Activated T-helper 17 cell treated with anti-CD3 and anti-CD28 coated beads, Interleukin-2, amount 50 U/mL, for 72 hours (primary cell): ENCODE measurements around the gene TMEM225. TPM values are rescaled to one million over a fixed set of nuclear protein-coding genes. Genes with fewer than 3 reads are reported as not detected.
"Not testable (repeated sequence)": the region's sequence is repeated elsewhere in the genome, so short reads cannot be mapped to it uniquely, and the experiment has no call there.

Experiments used
- ATAC-seq: fragments of 150-1000 bp; cut with Tn5 transposase; replicated peaks from 2 replicates; pipeline ENCODE4 v1.10.0; 2021; ENCODE audit warnings: mild to moderate bottlenecking, moderate library complexity
- H3K27ac Mint-ChIP-seq: one replicate; pipeline ENCODE4 v1.8.0; 2022; ENCODE audit warnings: mixed read lengths
- H3K27me3 Mint-ChIP-seq: one replicate; pipeline ENCODE4 v1.8.0; 2022; ENCODE audit warnings: mixed read lengths
- H3K36me3 Mint-ChIP-seq: one replicate; pipeline ENCODE4 v1.8.0; 2022; ENCODE audit warnings: low read depth, mild to moderate bottlenecking, mixed read lengths
- H3K4me1 Mint-ChIP-seq: one replicate; pipeline ENCODE4 v1.8.0; 2022; ENCODE audit warnings: mixed read lengths
- H3K4me3 Mint-ChIP-seq: one replicate; pipeline ENCODE4 v1.8.0; 2022; ENCODE audit warnings: mild to moderate bottlenecking, mixed read lengths
- H3K9me3 Mint-ChIP-seq: one replicate; pipeline ENCODE4 v1.8.0; 2022; ENCODE audit warnings: mixed read lengths
- total RNA-seq, 2 donors: library from RNA; stranded (reverse); gene quantifications; one replicate each; pipeline ENCODE4 v1.2.3, GENCODE V29; 2022

The TMEM225 gene
- total RNA-seq, result not detected

GRCh38 chr11:123885570-123885969 lies at the start of gene TMEM225:
Gene TMEM225, minus strand, starts transcription at chr11:123885670. Its CDS starts 245 bp downstream, at chr11:123885425.
- Mint-ChIP-seq H3K27me3 (peaks cover 4% of the 10 kb centered on the region), H3K4me3 (no peak within 1 kb of the TSS), H3K27ac (no peak within 1 kb of the TSS), H3K9me3 (no peaks in the 10 kb centered on the region), H3K4me1 (no peaks in the 10 kb centered on the region), H3K36me3 (no peaks in the 10 kb centered on the region)
- no peak for ATAC-seq

- Mint-ChIP-seq H3K9me3 (no peaks in the 10 kb centered on the region), H3K36me3 (no peaks in the 10 kb centered on the region), H3K27me3 (peaks cover 3% of the 10 kb centered on the region), H3K27ac (no peak overlapping the region), H3K4me3 (no peak overlapping the region), H3K4me1 (no peaks in the 10 kb centered on the region)
- no peak for ATAC-seq
These were observed 38.6 kb upstream of the TMEM225 start for GRCh38 chr11:123924027-123924426.

GRCh38 chr11:123920943-123921342 lies 35.5 kb upstream of the TMEM225 start:
- no peaks in the 10 kb centered on the region for H3K27me3 Mint-ChIP-seq
- H3K4me3 Mint-ChIP-seq, result no peak overlapping the region
- no peaks in the 10 kb centered on the region for H3K4me1 Mint-ChIP-seq
- no peaks in the 10 kb centered on the region for H3K36me3 Mint-ChIP-seq
- H3K9me3 Mint-ChIP-seq, result no peaks in the 10 kb centered on the region
- H3K27ac Mint-ChIP-seq, result no peak overlapping the region
- no peak for ATAC-seq

- Mint-ChIP-seq H3K36me3 (no peaks in the 10 kb centered on the region), H3K9me3 (no peaks in the 10 kb centered on the region), H3K27me3 (peaks cover 11% of the 10 kb centered on the region), H3K4me3 (no peak overlapping the region), H3K4me1 (no peaks in the 10 kb centered on the region), H3K27ac (no peak overlapping the region)
- no peak for ATAC-seq
These were observed 20.4 kb upstream of the TMEM225 start for GRCh38 chr11:123905826-123906225.

- Mint-ChIP-seq H3K27ac (no peak overlapping the region), H3K9me3 (no peaks in the 10 kb centered on the region), H3K36me3 (no peaks in the 10 kb centered on the region), H3K27me3 (peaks cover 12% of the 10 kb centered on the region), H3K4me1 (no peaks in the 10 kb centered on the region), H3K4me3 (no peak overlapping the region)
- no peak for ATAC-seq
These were observed 19.5 kb upstream of the TMEM225 start for GRCh38 chr11:123904932-123905331.

GRCh38 chr11:123903932-123904331 lies 18.5 kb upstream of the TMEM225 start:
- no peaks in the 10 kb centered on the region for H3K9me3 Mint-ChIP-seq
- H3K27me3 Mint-ChIP-seq, result peaks cover 9% of the 10 kb centered on the region
- no peak overlapping the region for H3K4me3 Mint-ChIP-seq
- no peak for ATAC-seq
- no peaks in the 10 kb centered on the region for H3K36me3 Mint-ChIP-seq
- H3K4me1 Mint-ChIP-seq, result no peaks in the 10 kb centered on the region
- H3K27ac Mint-ChIP-seq, result no peak overlapping the region

GRCh38 chr11:123901867-123902266 lies 16.4 kb upstream of the TMEM225 start, which contains the start of gene OR8D4:
Gene OR8D4, plus strand, starts transcription at chr11:123902167. Its CDS starts 4,265 bp downstream, at chr11:123906432.
- H3K27ac Mint-ChIP-seq, result no peak within 1 kb of the TSS
- H3K4me3 Mint-ChIP-seq, result no peak within 1 kb of the TSS
- H3K36me3 Mint-ChIP-seq, result no peaks in the 10 kb centered on the region
- no peaks in the 10 kb centered on the region for H3K4me1 Mint-ChIP-seq
- H3K27me3 Mint-ChIP-seq, result peaks cover 6% of the 10 kb centered on the region
- ATAC-seq, result no peak
- no peaks in the 10 kb centered on the region for H3K9me3 Mint-ChIP-seq

GRCh38 chr11:123899792-123900191 lies 14.3 kb upstream of the TMEM225 start:
- Mint-ChIP-seq H3K4me1 (no peaks in the 10 kb centered on the region), H3K36me3 (no peaks in the 10 kb centered on the region), H3K4me3 (no peak overlapping the region), H3K27ac (no peak overlapping the region), H3K9me3 (no peaks in the 10 kb centered on the region), H3K27me3 (peaks cover 8% of the 10 kb centered on the region)
- no peak for ATAC-seq

- ATAC-seq, result no peak
- Mint-ChIP-seq H3K27ac (no peak overlapping the region), H3K4me3 (no peak overlapping the region), H3K4me1 (no peaks in the 10 kb centered on the region), H3K36me3 (no peaks in the 10 kb centered on the region), H3K27me3 (peaks cover 3% of the 10 kb centered on the region), H3K9me3 (no peaks in the 10 kb centered on the region)
These were observed 6.6 kb upstream of the TMEM225 start for GRCh38 chr11:123892031-123892430.

GRCh38 chr11:123880912-123881311 lies 4.6 kb downstream of the TMEM225 start:
- H3K27me3 Mint-ChIP-seq, result peaks cover 10% of the 10 kb centered on the region
- H3K36me3 Mint-ChIP-seq, result no peaks in the 10 kb centered on the region
- no peaks in the 10 kb centered on the region for H3K9me3 Mint-ChIP-seq
- H3K4me3 Mint-ChIP-seq, result no peak overlapping the region
- no peaks in the 10 kb centered on the region for H3K4me1 Mint-ChIP-seq
- H3K27ac Mint-ChIP-seq, result no peak overlapping the region
- ATAC-seq, result no peak

- ATAC-seq, H3K27ac Mint-ChIP-seq, H3K36me3 Mint-ChIP-seq, H3K4me1 Mint-ChIP-seq, H3K4me3 Mint-ChIP-seq, H3K9me3 Mint-ChIP-seq, H3K27me3 Mint-ChIP-seq: not testable (repeated sequence)
These were observed 17.7 kb downstream of the TMEM225 start for GRCh38 chr11:123867795-123868194.

GRCh38 chr11:123865293-123865692 lies 20.2 kb downstream of the TMEM225 start:
- not testable (repeated sequence) for H3K27me3 Mint-ChIP-seq, H3K4me3 Mint-ChIP-seq, H3K36me3 Mint-ChIP-seq, H3K9me3 Mint-ChIP-seq, H3K4me1 Mint-ChIP-seq, H3K27ac Mint-ChIP-seq, ATAC-seq

GRCh38 chr11:123859731-123860130 lies 25.7 kb downstream of the TMEM225 start:
- peaks cover 3% of the 10 kb centered on the region for H3K27me3 Mint-ChIP-seq
- no peak overlapping the region for H3K27ac Mint-ChIP-seq
- no peak overlapping the region for H3K4me3 Mint-ChIP-seq
- no peaks in the 10 kb centered on the region for H3K36me3 Mint-ChIP-seq
- no peak for ATAC-seq
- peaks cover 3% of the 10 kb centered on the region for H3K9me3 Mint-ChIP-seq
- no peaks in the 10 kb centered on the region for H3K4me1 Mint-ChIP-seq

- Mint-ChIP-seq H3K4me3 (no peak overlapping the region), H3K27ac (no peak overlapping the region), H3K36me3 (no peaks in the 10 kb centered on the region), H3K4me1 (no peaks in the 10 kb centered on the region), H3K9me3 (peaks cover 8% of the 10 kb centered on the region), H3K27me3 (peaks cover 14% of the 10 kb centered on the region)
- ATAC-seq, result no peak
These were observed 29.0 kb downstream of the TMEM225 start for GRCh38 chr11:123856444-123856843.

- no peak for ATAC-seq
- Mint-ChIP-seq H3K27ac (no peak overlapping the region), H3K4me3 (no peak overlapping the region)
These were observed 32.4 kb downstream of the TMEM225 start for GRCh38 chr11:123853038-123853437.

GRCh38 chr11:123852321-123852720 lies 33.1 kb downstream of the TMEM225 start:
- no peak overlapping the region for H3K4me3 Mint-ChIP-seq

More at GRCh38 chr11:123853038-123853437, 32.4 kb downstream of the TMEM225 start:
- peaks cover 24% of the 10 kb centered on the region for H3K27me3 Mint-ChIP-seq
- peaks cover 13% of the 10 kb centered on the region for H3K9me3 Mint-ChIP-seq
- no peaks in the 10 kb centered on the region for H3K4me1 Mint-ChIP-seq
- no peaks in the 10 kb centered on the region for H3K36me3 Mint-ChIP-seq

More at GRCh38 chr11:123852321-123852720, 33.1 kb downstream of the TMEM225 start:
- Mint-ChIP-seq H3K36me3 (no peaks in the 10 kb centered on the region), H3K27me3 (peaks cover 24% of the 10 kb centered on the region), H3K9me3 (peaks cover 13% of the 10 kb centered on the region), H3K27ac (no peak overlapping the region), H3K4me1 (no peaks in the 10 kb centered on the region)
- no peak for ATAC-seq
